AG09309 (cell line): ENCODE data around the gene PLXNA2.

Experiments used
- DNase-seq: peaks from one replicate; pipeline ENCODE4 v3.0.0-alpha.2; 2010; ENCODE audit warnings: low read depth
- H3K4me3 ChIP-seq: 2 replicates; pipeline ENCODE4 v1.5.1; 2011; ENCODE audit warnings: mild to moderate bottlenecking, low read depth, low read length, moderate library complexity; ENCODE audit not compliant: control insufficient read depth
- TF ChIP-seq, protein P1 (sequence below): IDR thresholded peaks from 2 replicates; pipeline ENCODE4 v1.5.1; 2011; ENCODE audit warnings: mild to moderate bottlenecking, low read depth, low read length, inconsistent platforms; ENCODE audit not compliant: insufficient read depth, control insufficient read depth; ENCODE audit errors: missing control alignments

Gene PLXNA2

DNA sequence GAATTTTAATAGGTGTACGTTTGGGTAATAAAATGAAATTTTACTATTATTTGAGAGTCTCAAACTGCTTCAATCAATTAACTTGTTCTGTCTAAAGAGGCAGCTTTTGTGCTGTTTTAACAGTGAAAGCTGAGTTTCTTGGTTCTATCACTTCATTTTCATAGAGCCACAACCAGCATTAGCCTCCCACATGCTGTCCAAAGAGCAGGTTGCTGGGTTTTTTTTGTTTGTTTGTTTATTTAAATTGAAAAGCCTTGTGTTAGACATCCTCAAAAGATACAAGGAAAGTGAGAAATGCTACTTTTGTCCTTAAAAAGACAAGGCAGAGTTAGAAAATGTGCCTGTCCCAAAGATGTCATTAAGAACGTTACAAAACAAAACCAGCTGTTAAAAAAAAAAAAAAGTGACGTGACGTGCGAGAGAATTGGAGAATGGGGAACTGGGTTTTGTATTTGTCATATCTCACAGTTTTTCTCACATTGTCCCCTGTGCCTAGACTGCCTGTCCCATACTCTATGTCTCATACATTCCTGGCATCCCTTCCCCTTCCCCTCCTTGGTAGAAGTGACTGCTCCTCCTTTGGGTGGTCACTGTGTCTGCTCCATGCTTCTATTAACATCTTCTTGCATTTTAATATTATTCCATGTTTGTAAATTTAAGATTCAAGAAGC lies 270.2 kb downstream of the PLXNA2 start:
- DNase-seq = no peak
- TF ChIP-seq, protein P1, sequence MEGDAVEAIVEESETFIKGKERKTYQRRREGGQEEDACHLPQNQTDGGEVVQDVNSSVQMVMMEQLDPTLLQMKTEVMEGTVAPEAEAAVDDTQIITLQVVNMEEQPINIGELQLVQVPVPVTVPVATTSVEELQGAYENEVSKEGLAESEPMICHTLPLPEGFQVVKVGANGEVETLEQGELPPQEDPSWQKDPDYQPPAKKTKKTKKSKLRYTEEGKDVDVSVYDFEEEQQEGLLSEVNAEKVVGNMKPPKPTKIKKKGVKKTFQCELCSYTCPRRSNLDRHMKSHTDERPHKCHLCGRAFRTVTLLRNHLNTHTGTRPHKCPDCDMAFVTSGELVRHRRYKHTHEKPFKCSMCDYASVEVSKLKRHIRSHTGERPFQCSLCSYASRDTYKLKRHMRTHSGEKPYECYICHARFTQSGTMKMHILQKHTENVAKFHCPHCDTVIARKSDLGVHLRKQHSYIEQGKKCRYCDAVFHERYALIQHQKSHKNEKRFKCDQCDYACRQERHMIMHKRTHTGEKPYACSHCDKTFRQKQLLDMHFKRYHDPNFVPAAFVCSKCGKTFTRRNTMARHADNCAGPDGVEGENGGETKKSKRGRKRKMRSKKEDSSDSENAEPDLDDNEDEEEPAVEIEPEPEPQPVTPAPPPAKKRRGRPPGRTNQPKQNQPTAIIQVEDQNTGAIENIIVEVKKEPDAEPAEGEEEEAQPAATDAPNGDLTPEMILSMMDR = no peak
- no peak overlapping the region for H3K4me3 ChIP-seq

DNA sequence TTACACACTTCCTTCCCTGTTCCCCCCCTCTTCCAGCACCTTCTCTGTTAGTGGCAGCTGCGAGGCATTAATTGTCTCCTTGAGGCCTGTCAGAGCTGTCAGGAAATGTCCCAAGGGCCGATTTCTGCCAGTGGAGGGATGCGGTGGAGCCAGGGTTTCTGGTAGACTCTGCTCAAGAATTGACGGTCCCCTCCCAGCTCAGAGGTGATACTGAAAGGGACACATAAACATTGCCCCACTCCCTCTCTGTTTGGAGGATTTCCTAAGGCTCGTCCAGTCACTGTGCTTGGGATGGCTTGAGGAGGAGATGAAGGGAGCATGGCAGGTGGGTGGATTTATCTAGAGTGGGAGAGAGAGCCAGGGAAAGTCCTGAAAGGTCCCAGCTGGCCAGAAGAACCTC lies 271.8 kb downstream of the PLXNA2 start:
- H3K4me3 ChIP-seq = no peak overlapping the region
- no peak for DNase-seq
- TF ChIP-seq, protein P1 = no peak
